ENCODE measurements around the gene KLF2.

Gene KLF2

DNA sequence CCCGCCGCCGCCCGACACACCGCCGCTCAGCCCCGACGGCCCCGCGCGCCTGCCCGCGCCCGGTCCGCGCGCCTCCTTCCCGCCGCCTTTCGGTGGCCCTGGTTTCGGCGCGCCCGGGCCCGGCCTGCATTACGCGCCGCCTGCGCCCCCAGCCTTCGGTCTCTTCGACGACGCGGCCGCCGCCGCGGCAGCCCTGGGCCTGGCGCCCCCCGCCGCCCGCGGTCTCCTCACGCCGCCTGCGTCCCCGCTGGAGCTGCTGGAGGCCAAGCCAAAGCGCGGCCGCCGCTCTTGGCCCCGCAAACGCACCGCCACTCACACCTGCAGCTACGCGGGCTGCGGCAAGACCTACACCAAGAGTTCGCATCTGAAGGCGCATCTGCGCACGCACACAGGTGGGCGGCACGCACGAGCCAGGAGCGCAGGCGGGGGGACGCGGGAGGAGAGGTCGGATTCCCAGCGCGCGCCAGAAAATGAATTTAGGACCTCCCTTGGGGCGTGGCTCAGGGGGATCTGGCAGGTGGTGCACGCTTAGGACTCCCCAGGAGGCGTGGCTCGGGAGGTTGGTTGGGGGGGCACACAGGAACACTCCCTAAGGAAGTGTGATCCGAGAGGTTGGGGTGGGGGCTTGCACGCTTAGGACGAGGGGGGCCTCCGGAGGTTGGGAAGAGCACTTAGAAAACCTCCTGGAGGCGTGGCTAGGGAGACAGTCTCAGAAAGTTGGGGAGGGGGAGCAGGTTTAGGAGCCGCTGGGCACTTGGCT, 1.2 kb downstream of the KLF2 start:
- no peak overlapping the region for H3K4me3 ChIP-seq (ENCODE audit: low read depth, low read length)
- no peak for DNase-seq (ENCODE audit: low read depth)
- TF ChIP-seq, protein P1, sequence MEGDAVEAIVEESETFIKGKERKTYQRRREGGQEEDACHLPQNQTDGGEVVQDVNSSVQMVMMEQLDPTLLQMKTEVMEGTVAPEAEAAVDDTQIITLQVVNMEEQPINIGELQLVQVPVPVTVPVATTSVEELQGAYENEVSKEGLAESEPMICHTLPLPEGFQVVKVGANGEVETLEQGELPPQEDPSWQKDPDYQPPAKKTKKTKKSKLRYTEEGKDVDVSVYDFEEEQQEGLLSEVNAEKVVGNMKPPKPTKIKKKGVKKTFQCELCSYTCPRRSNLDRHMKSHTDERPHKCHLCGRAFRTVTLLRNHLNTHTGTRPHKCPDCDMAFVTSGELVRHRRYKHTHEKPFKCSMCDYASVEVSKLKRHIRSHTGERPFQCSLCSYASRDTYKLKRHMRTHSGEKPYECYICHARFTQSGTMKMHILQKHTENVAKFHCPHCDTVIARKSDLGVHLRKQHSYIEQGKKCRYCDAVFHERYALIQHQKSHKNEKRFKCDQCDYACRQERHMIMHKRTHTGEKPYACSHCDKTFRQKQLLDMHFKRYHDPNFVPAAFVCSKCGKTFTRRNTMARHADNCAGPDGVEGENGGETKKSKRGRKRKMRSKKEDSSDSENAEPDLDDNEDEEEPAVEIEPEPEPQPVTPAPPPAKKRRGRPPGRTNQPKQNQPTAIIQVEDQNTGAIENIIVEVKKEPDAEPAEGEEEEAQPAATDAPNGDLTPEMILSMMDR (IDR thresholded peaks at IDR 0.05; ENCODE audit: control insufficient read depth, extremely low read depth, insufficient read depth), result no peak

DNA sequence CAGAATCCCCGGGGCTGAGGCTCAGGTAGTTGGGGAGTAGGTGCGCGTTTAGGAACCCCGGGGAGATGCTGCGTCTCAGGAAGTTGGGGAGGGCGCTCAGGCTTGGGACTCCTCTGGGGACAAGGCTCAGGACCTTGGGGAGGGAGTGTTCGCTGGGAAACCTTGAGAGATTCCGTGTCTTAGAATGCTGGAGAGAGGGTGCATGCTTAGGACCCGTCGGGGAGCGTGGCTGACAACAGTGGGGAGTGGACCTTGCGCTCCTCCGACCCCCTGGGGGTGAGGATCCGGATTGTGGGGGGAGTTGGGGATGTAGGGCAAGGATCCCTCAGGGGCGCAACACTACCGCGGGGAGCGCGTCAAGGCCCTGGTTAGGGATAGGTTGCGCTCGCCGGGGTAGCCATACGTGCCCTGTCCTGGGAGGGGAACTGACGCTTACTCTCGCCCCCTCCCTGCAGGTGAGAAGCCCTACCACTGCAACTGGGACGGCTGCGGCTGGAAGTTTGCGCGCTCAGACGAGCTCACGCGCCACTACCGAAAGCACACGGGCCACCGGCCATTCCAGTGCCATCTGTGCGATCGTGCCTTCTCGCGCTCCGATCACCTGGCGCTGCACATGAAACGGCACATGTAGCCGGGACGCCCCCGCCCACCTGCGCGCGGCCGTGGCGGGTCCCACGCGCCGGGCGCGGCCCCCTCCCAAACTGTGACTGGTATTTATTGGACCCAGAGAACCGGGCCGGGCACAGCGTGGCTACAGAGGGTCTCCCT, 2.0 kb downstream of the KLF2 start:
- TF ChIP-seq, protein P1 (IDR thresholded peaks at IDR 0.05; ENCODE audit: control insufficient read depth, extremely low read depth, insufficient read depth), result no peak
- DNase-seq (ENCODE audit: low read depth), result no peak
- H3K4me3 ChIP-seq (ENCODE audit: low read depth, low read length), result no peak overlapping the region

DNA sequence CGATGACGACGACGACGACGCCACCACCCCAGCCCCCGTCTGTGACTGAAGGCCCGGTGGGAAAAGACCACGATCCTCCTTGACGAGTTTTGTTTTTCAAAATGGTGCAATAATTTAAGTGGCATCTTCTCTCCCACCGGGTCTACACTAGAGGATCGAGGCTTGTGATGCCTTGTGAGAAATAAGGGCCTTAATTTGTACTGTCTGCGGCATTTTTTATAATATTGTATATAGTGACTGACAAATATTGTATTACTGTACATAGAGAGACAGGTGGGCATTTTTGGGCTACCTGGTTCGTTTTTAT, 2.5 kb downstream of the KLF2 start:
- DNase-seq (ENCODE audit: low read depth), result no peak
- TF ChIP-seq, protein P1 (IDR thresholded peaks at IDR 0.05; ENCODE audit: control insufficient read depth, extremely low read depth, insufficient read depth), result no peak
- H3K4me3 ChIP-seq (ENCODE audit: low read depth, low read length), result no peak overlapping the region

DNA sequence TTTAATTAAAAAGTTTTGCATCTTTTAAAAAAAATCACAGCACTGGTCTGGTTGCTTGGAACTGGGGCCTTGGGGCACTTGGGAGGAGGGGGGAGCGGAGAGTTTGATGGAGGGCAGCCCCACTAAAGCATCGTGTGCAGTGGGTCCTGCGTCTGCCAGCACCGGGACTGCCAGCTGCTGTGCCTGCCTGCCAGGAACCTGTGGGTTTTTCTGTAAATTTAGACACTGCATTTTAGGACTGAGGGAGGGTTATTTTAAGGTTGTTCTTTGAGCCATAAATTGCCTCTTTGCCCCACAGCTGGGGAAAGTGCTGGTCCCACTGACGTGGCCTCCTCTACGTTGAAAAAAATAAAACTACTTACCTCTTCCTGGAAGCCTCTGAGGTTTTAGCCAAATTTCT, 2.9 kb downstream of the KLF2 start:
- no peak for DNase-seq (ENCODE audit: low read depth)
- TF ChIP-seq, protein P1 (IDR thresholded peaks at IDR 0.05; ENCODE audit: control insufficient read depth, extremely low read depth, insufficient read depth), result no peak
- H3K4me3 ChIP-seq (ENCODE audit: low read depth, low read length), result no peak overlapping the region

DNA sequence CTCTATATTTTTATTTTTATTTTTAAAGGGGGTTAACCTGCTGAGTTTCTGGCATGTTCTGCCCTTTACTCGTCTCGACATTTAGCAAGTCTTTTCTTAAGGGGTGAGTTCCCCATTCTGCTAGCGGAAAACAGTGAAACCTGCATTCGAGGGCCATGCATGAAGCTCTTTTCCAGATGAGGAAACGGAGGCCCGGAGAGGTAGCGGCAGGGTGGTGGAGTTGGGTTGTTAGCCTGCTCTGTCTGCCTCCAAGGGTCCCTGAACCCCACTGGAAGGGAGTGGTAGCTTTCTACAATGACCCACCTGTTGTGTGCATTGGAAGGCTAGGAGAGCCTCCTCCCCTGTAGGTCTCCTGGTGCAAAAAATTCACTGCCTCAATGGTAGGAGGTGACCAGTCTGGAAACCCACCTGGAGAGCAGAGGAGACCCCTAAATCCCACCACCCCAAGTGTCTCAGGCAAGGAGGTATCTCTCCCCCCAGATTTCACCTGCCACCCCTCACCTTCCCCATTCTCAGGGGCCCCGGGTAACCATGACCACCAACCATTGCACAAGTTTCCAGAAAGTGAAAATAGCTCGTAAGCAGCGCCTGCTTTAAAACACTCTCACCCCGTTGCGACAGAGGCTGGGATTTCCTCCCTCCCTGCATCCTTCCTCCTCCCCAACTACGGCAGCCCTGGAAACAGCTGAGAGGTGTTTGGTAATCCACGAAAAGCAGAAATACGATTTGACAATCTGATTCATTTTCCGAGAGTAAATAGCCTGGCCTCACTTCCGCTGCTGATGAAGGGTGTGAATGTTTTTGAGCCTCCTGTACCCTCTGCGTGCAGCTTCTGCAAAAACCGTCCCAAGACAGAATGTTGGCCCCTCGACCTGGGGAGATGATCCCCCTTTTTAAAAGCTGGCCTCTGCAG, 3.5 kb downstream of the KLF2 start:
- no peak overlapping the region for H3K4me3 ChIP-seq (ENCODE audit: low read depth, low read length)
- DNase-seq (ENCODE audit: low read depth), result no peak
- TF ChIP-seq, protein P1 (IDR thresholded peaks at IDR 0.05; ENCODE audit: control insufficient read depth, extremely low read depth, insufficient read depth), result no peak

DNA sequence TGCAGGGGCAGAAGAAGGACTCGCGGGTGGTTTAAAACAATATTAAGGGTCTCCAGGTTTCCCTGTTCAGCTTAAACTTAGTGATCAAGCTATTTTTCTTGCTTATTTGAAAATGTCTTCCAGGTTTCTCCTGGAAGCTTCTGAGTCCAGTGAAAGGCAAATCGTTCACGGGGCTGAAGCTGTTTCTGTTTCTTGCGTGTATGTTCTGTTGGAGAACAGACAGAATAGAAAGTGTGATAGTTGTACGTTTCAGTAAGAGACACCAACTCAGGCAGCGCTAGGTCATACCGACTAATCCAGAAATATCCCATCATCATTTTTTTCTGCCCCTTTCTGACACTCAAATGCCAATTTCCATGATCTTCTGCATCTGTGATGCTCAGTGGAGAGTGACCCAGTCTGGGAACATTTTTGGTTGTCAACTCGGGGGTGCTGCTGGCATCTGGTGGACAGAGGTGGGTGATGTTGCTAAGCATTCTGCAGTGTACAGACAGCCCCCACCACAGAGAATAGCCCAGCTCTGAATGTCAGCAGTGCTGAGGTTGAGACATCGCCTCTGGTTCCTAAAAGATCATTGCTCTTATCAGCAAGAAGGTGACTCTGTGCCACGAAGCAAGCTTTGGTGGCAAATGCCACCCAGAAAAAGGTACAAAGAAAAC, 4.3 kb downstream of the KLF2 start:
- TF ChIP-seq, protein P1 (IDR thresholded peaks at IDR 0.05; ENCODE audit: control insufficient read depth, extremely low read depth, insufficient read depth), result no peak
- no peak for DNase-seq (ENCODE audit: low read depth)

More for the DNA sequence above, 4.3 kb downstream of the KLF2 start:
- no peak overlapping the region for H3K4me3 ChIP-seq (ENCODE audit: low read depth, low read length)

Data from LNCaP clone FGC (cell line).